ENCODE measurements around the gene LYZL4. TPM values are rescaled to one million over a fixed set of nuclear protein-coding genes. Genes with fewer than 3 reads are reported as not detected.

LYZL4 gene
- not detected in 2 replicates for total RNA-seq
- long read RNA-seq, result 0 reads

GRCh38 chr3:42410370-42411131 lies at the start of gene LYZL4:
Gene LYZL4 (minus strand): TSS chr3:42410610. CDS start chr3:42407251, 3,359 bp downstream.
- Mint-ChIP-seq H3K27me3 (ENCODE audit: low read depth) (peaks cover 27% of the 10 kb centered on the region), H3K36me3 (ENCODE audit: low read depth) (no peaks in the 10 kb centered on the region), H3K9me3 (no peaks in the 10 kb centered on the region), H3K4me3 (no peak within 1 kb of the TSS), H3K27ac (ENCODE audit: unreplicated experiment) (peak within 1 kb of the TSS; percentile 89), H3K4me1 (no peaks in the 10 kb centered on the region)
- no peak for DNase-seq (ENCODE audit: low read depth, low spot score)
- no peak for TF ChIP-seq CTCF (conservative IDR thresholded peaks at IDR 0.05)

GRCh38 chr3:42459151-42459550 lies 48.7 kb upstream of the LYZL4 start:
- H3K27ac Mint-ChIP-seq (ENCODE audit: unreplicated experiment), result no peak overlapping the region
- peaks cover 20% of the 10 kb centered on the region for H3K27me3 Mint-ChIP-seq (ENCODE audit: low read depth)
- H3K36me3 Mint-ChIP-seq (ENCODE audit: low read depth), result no peaks in the 10 kb centered on the region
- no peak overlapping the region for H3K4me3 Mint-ChIP-seq
- no peaks in the 10 kb centered on the region for H3K4me1 Mint-ChIP-seq
- TF ChIP-seq CTCF (conservative IDR thresholded peaks at IDR 0.05), result no peak
- DNase-seq (ENCODE audit: low read depth, low spot score), result no peak
- peaks cover 3% of the 10 kb centered on the region for H3K9me3 Mint-ChIP-seq

- H3K4me3 Mint-ChIP-seq, result no peak overlapping the region
- no peak overlapping the region for H3K27ac Mint-ChIP-seq (ENCODE audit: unreplicated experiment)
- no peaks in the 10 kb centered on the region for H3K36me3 Mint-ChIP-seq (ENCODE audit: low read depth)
- H3K4me1 Mint-ChIP-seq, result no peaks in the 10 kb centered on the region
- DNase-seq (ENCODE audit: low read depth, low spot score), result no peak
- H3K9me3 Mint-ChIP-seq, result peaks cover 7% of the 10 kb centered on the region
- no peak for TF ChIP-seq CTCF (conservative IDR thresholded peaks at IDR 0.05)
- peaks cover 20% of the 10 kb centered on the region for H3K27me3 Mint-ChIP-seq (ENCODE audit: low read depth)
These were observed 45.8 kb upstream of the LYZL4 start for GRCh38 chr3:42456211-42456610.

- peaks cover 13% of the 10 kb centered on the region for H3K27me3 Mint-ChIP-seq (ENCODE audit: low read depth)
- DNase-seq (ENCODE audit: low read depth, low spot score), result no peak
- no peak overlapping the region for H3K27ac Mint-ChIP-seq (ENCODE audit: unreplicated experiment)
- no peak overlapping the region for H3K4me3 Mint-ChIP-seq
- peaks cover 7% of the 10 kb centered on the region for H3K9me3 Mint-ChIP-seq
- H3K36me3 Mint-ChIP-seq (ENCODE audit: low read depth), result no peaks in the 10 kb centered on the region
- TF ChIP-seq CTCF (conservative IDR thresholded peaks at IDR 0.05), result no peak
- no peaks in the 10 kb centered on the region for H3K4me1 Mint-ChIP-seq
These were observed 41.3 kb upstream of the LYZL4 start for GRCh38 chr3:42451546-42452230.

GRCh38 chr3:42451116-42451515 lies 40.7 kb upstream of the LYZL4 start:
- H3K4me3 Mint-ChIP-seq, result no peak overlapping the region
- no peak for DNase-seq (ENCODE audit: low read depth, low spot score)
- peaks cover 7% of the 10 kb centered on the region for H3K9me3 Mint-ChIP-seq
- no peak overlapping the region for H3K27ac Mint-ChIP-seq (ENCODE audit: unreplicated experiment)
- H3K27me3 Mint-ChIP-seq (ENCODE audit: low read depth), result peaks cover 9% of the 10 kb centered on the region
- TF ChIP-seq CTCF (conservative IDR thresholded peaks at IDR 0.05), result no peak
- H3K4me1 Mint-ChIP-seq, result no peaks in the 10 kb centered on the region
- H3K36me3 Mint-ChIP-seq (ENCODE audit: low read depth), result no peaks in the 10 kb centered on the region
